Left lung (tissue), 10 donors: ENCODE data around the gene MKNK2. TPM values are rescaled to one million over a fixed set of nuclear protein-coding genes. Genes with fewer than 3 reads are reported as not detected.
A peak's percentile ranks its signal among the peaks of the same experiment; 100 is the strongest.

ENCODE experiments used
- ATAC-seq: fragments of 200-7000 bp; cut with Tn5 transposase; one replicate; pipeline ENCODE4 v1.9.1; 2020; ENCODE audit warnings: moderate library complexity
- DNase-seq, 4 donors: peaks; one replicate each; pipeline ENCODE4 v3.0.0-alpha.2; 2013 to 2020
- H3K27ac ChIP-seq, 2 donors: fragments of 200-600 bp; sonication (generic) in 1 of 2; one replicate each; pipeline versions ENCODE4 v1.5.0 to v1.8.0; 2020 to 2021
- H3K27me3 ChIP-seq, 2 donors: fragments of 200-600 bp; sonication (generic) in 1 of 2; one replicate each; pipeline versions ENCODE4 v1.5.0 to v1.8.0; 2020 to 2021
- H3K36me3 ChIP-seq, 2 donors: fragments of 200-600 bp; sonication (generic) in 1 of 2; one replicate each; pipeline versions ENCODE4 v1.5.0 to v1.8.0; 2020 to 2021
- H3K4me1 ChIP-seq, 2 donors: fragments of 200-600 bp; one replicate each; pipeline ENCODE4 v1.8.0; 2021
- H3K4me3 ChIP-seq, 2 donors: fragments of 200-600 bp; sonication (generic) in 1 of 2; one replicate each; pipeline versions ENCODE4 v1.5.0 to v1.8.0; 2020 to 2021; ENCODE audit warnings: mild to moderate bottlenecking in 1 of 2
- H3K9me3 ChIP-seq, 2 donors: fragments of 200-600 bp; sonication (generic) in 1 of 2; one replicate each; pipeline versions ENCODE4 v1.5.0 to v1.8.0; 2020 to 2021
- intact Hi-C, 2 donors: fragments of 100-400 bp; cut with DNase I; formaldehyde crosslinking; loops; one replicate each; pipeline versions ENCODE4 v1.11.2 to v1.14.2; 2022
- polyA plus RNA-seq, 6 donors: library from polyadenylated mRNA; unstranded; fragments of 120-200 nt; gene quantifications; one replicate each; pipeline ENCODE4 v1.2.1, GENCODE V29; 2013; ENCODE audit not compliant: insufficient read length in 6 of 6
- total RNA-seq, 2 donors: library from RNA; stranded (reverse); fragmentation: NEBNext Ultra II Directional; extraction: Animal tissue kit (Norgen Biotek cat#: 25700); gene quantifications; one replicate each; pipeline ENCODE4 v1.2.1, GENCODE V29; 2021
- TF ChIP-seq, protein P1 (sequence below), 2 donors: fragments of 200-600 bp; sonication (generic) in 1 of 2; IDR thresholded peaks; one replicate each; pipeline versions ENCODE4 v1.5.0 to v1.8.0; 2021; ENCODE audit warnings: antibody characterized with exemption in 2 of 2
- donor health status: DM: no; HTN: yes; CAD: no.
- donor health status: DM: no; HTN: no; CAD: no.

Gene MKNK2
- total and polyA plus RNA-seq, 8 donors = 59.3 to 291 (median 86.1) TPM

GRCh38 chr19:2033115-2033824 is 17.8 kb downstream of the MKNK2 start:
- peaks cover 0 to 9% of the 10 kb centered on the region in 2 donors for H3K36me3 ChIP-seq
- peaks cover 22 to 57% of the 10 kb centered on the region in 2 donors for H3K4me1 ChIP-seq
- TF ChIP-seq, protein P1, sequence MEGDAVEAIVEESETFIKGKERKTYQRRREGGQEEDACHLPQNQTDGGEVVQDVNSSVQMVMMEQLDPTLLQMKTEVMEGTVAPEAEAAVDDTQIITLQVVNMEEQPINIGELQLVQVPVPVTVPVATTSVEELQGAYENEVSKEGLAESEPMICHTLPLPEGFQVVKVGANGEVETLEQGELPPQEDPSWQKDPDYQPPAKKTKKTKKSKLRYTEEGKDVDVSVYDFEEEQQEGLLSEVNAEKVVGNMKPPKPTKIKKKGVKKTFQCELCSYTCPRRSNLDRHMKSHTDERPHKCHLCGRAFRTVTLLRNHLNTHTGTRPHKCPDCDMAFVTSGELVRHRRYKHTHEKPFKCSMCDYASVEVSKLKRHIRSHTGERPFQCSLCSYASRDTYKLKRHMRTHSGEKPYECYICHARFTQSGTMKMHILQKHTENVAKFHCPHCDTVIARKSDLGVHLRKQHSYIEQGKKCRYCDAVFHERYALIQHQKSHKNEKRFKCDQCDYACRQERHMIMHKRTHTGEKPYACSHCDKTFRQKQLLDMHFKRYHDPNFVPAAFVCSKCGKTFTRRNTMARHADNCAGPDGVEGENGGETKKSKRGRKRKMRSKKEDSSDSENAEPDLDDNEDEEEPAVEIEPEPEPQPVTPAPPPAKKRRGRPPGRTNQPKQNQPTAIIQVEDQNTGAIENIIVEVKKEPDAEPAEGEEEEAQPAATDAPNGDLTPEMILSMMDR (IDR thresholded peaks at IDR 0.05) = no peak
- no peaks in the 10 kb centered on the region for H3K27me3 ChIP-seq
- peak overlapping the region in 1 of 2 donors; percentile 26 for H3K4me3 ChIP-seq
- intact Hi-C loops = no loop called here
- peaks cover 0 to 9% of the 10 kb centered on the region in 2 donors for H3K9me3 ChIP-seq
- peak overlapping the region; percentile 92 to 95 for H3K27ac ChIP-seq
- ATAC-seq = no peak
- no peak for DNase-seq

DNA sequence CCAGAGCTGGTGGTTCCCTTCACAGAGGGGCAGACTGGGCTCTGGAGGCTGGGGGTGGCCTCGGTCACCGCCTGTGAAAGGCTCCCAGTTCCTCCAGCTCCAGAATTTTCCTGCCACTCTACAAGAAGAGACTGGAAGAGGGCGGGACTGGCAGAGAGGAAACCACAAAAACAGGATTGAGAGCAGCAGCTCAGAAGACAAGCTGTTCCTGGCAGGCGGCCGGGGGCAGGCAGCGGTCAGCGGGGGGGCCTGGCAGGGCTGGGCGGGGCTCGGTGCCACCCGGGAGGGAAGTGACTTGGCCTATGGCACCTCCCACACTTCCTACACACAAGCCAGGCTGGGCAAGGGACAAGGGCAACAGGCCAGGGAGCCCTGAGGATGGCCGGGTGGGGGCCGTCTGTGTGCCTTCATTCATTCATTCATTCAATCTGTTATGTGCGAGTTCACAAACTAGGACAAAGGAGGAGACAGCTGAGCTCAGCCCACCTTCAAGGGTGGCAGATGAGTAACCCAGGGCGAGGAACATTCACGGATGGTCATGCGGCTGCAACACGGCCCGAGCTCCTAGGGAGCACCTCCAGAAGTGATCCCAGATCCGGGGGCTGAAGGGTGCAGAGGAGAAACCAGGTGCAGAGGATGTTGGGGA is 18.6 kb downstream of the MKNK2 start:
- Histone ChIP-seq H3K27ac (peak overlapping the region; percentile 92 to 95), H3K9me3 (peaks cover 0 to 9% of the 10 kb centered on the region in 2 donors), H3K4me3 (peak overlapping the region in 1 of 2 donors; percentile 26), H3K4me1 (peaks cover 25 to 66% of the 10 kb centered on the region in 2 donors), H3K36me3 (peaks cover 0 to under 1% of the 10 kb centered on the region in 2 donors), H3K27me3 (no peaks in the 10 kb centered on the region)
- intact Hi-C loops = no loop called here
- ATAC-seq (peak; percentile 93), DNase-seq (peak in 3 of 4 donors; percentile 91 to 99 (median 97))
- TF ChIP-seq, protein P1 (IDR thresholded peaks at IDR 0.05) = no peak

DNA sequence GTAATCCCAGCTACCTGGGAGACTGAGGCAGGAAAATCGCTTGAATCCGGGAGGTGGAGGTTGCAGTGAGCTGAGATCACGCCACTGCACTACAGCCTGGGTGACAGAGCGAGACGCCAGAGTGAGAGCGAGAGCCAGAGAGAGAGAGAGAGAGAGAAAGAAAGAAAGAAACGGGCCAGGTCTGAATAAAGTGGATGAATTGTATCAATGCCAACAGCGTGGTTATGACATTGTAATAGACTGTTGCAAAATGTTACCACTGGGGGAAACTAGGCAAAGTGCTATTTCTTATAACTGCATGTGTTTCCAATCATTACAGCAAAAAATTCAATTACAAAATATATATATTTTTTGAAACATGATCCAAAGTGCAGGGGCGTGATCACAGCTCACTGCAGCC is 23.7 kb downstream of the MKNK2 start:
- no peaks in the 10 kb centered on the region for H3K36me3 ChIP-seq
- ATAC-seq = no peak
- H3K4me1 ChIP-seq = peaks cover 21 to 49% of the 10 kb centered on the region in 2 donors
- no peaks in the 10 kb centered on the region for H3K27me3 ChIP-seq
- TF ChIP-seq, protein P1 (IDR thresholded peaks at IDR 0.05) = no peak
- no peak overlapping the region for H3K4me3 ChIP-seq
- H3K27ac ChIP-seq = no peak overlapping the region
- intact Hi-C loops = no loop called here
- DNase-seq = peak in 2 of 4 donors; percentile 28 to 55
- H3K9me3 ChIP-seq = peaks cover 0 to 4% of the 10 kb centered on the region in 2 donors

GRCh38 chr19:2026770-2027169 is 24.3 kb downstream of the MKNK2 start:
- TF ChIP-seq, protein P1 (IDR thresholded peaks at IDR 0.05) = no peak
- Histone ChIP-seq H3K27ac (no peak overlapping the region), H3K9me3 (peaks cover 0 to 4% of the 10 kb centered on the region in 2 donors), H3K4me3 (no peak overlapping the region), H3K27me3 (no peaks in the 10 kb centered on the region), H3K4me1 (peaks cover 16 to 43% of the 10 kb centered on the region in 2 donors), H3K36me3 (no peaks in the 10 kb centered on the region)
- ATAC-seq (no peak), DNase-seq (no peak)
- intact Hi-C loops = no loop called here

DNA sequence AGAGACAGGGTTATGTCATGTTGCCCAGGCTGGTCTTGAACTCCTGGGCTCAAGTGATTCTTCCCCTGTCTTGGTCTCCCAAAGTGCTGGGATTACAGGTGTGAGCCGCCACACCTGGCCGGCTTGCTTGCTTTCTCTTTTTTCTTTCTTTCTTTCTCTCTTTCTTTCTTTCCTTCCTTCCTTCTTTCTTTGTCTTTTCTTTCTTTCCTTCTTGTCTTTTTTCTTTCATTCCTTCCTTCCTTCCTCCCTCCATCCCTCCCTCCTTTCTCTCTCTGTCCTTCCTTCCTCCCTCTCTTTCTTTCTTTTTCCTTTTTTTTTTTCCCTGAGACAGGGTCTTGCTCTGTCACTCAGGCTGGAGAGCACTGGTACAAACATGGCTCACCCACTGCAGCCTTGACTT is 28.8 kb downstream of the MKNK2 start:
- no peak overlapping the region for H3K27ac ChIP-seq
- ATAC-seq = no peak
- no peaks in the 10 kb centered on the region for H3K27me3 ChIP-seq
- H3K9me3 ChIP-seq = peaks cover 0 to 4% of the 10 kb centered on the region in 2 donors
- intact Hi-C loops = no loop called here
- H3K4me3 ChIP-seq = no peak overlapping the region
- TF ChIP-seq, protein P1 (IDR thresholded peaks at IDR 0.05) = no peak
- H3K4me1 ChIP-seq = peaks cover 0 to 17% of the 10 kb centered on the region in 2 donors
- H3K36me3 ChIP-seq = no peaks in the 10 kb centered on the region
- no peak for DNase-seq
